HG03558 (cell line): ENCODE results near the gene ANKRD17.
"Not testable (repeated sequence)": the region's sequence is repeated elsewhere in the genome, so short reads cannot be mapped to it uniquely, and the experiment has no call there.

Experiments
- ATAC-seq: cut with Tn5 transposase; IDR thresholded peaks from one replicate; pipeline ENCODE4 v1.9.1; 2021; ENCODE audit warnings: moderate number of reproducible peaks; ENCODE audit not compliant: unreplicated experiment; ENCODE audit errors: extremely low read depth

The ANKRD17 gene

GRCh38 chr4:73247100-73247499 lies 11.5 kb downstream of the ANKRD17 start:
- ATAC-seq, result no peak

- ATAC-seq, result no peak
Observed at GRCh38 chr4:73245955-73246354, 12.6 kb downstream of the ANKRD17 start.

GRCh38 chr4:73244945-73245601 lies 13.5 kb downstream of the ANKRD17 start:
- ATAC-seq, result no peak

GRCh38 chr4:73237044-73237443 lies 21.6 kb downstream of the ANKRD17 start:
- ATAC-seq, result no peak

GRCh38 chr4:73236151-73236550 lies 22.4 kb downstream of the ANKRD17 start:
- no peak for ATAC-seq

GRCh38 chr4:73234712-73235111 lies 23.9 kb downstream of the ANKRD17 start:
- ATAC-seq, result no peak

GRCh38 chr4:73231518-73232487 lies 26.8 kb downstream of the ANKRD17 start:
- no peak for ATAC-seq

- ATAC-seq, result no peak
Observed at GRCh38 chr4:73230865-73231517, 27.6 kb downstream of the ANKRD17 start.

GRCh38 chr4:73228800-73229199 lies 29.8 kb downstream of the ANKRD17 start:
- not testable (repeated sequence) for ATAC-seq

GRCh38 chr4:73224886-73225285 lies 33.7 kb downstream of the ANKRD17 start:
- ATAC-seq, result no peak

GRCh38 chr4:73223258-73223650 lies 35.3 kb downstream of the ANKRD17 start:
- ATAC-seq, result no peak

- peak; percentile 96 for ATAC-seq
Observed at GRCh38 chr4:73222466-73223257, 35.9 kb downstream of the ANKRD17 start.

GRCh38 chr4:73221734-73222133 lies 36.9 kb downstream of the ANKRD17 start:
- no peak for ATAC-seq

GRCh38 chr4:73220815-73221214 lies 37.8 kb downstream of the ANKRD17 start:
- ATAC-seq, result no peak

- ATAC-seq, result no peak
Observed at GRCh38 chr4:73213916-73214653, 44.5 kb downstream of the ANKRD17 start.

- no peak for ATAC-seq
Observed at GRCh38 chr4:73212982-73213730, 45.4 kb downstream of the ANKRD17 start.

- no peak for ATAC-seq
Observed at GRCh38 chr4:73211968-73212367, 46.6 kb downstream of the ANKRD17 start.

- no peak for ATAC-seq
Observed at GRCh38 chr4:73208376-73208775, 50.2 kb downstream of the ANKRD17 start.

- ATAC-seq, result no peak
Observed at GRCh38 chr4:73206236-73206635, 52.4 kb downstream of the ANKRD17 start.
